HG03575 (cell line): ENCODE measurements around the gene SFTA2.

Experiments used
- ATAC-seq: cut with Tn5 transposase; IDR thresholded peaks from one replicate; pipeline ENCODE4 v1.9.1; 2021; ENCODE audit not compliant: unreplicated experiment, insufficient number of reproducible peaks, low FRiP score; ENCODE audit errors: extremely low read depth

Gene SFTA2

DNA sequence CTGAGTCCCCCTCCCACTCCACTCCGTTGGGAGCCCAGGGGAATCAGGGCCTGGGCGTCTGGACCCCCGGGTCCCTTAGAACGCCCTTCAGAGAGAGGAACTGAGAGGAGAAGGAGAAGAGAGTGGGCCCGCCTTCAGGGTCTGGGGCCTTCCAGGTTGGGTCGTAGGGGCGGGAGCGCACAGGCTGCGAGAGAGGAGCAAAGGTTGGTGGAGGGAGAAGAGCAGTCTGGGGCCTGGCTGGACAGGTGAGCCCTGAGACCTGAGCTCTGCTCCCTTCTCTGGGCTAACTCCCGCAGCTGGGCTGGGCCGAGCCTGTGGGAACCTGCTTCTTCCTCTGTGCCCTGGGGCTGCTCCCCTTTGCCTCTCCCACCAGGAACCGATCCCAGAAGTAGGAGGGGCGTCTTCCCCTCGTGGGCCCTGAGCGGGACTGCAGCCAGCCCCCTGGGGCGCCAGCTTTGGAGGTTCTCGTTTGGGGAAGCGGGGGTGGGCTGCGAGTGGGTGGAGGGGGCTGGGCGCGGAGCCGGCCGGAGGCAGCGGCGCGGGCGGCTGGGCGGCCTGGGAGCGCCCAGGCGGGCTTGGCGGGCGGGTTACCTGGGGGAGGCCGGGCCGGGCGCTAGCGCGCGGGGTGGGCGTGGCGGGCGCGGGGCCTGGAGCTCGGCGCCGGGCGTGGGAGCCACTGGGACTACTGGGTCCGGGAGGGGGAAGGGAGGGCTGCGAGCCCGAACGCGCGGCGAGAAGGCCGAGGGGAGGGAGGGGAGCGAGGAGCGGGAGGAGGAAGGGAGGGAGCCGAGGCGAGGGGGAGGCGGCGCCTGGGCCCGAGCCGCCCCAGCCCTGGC is 48.1 kb downstream of the SFTA2 start, which contains the start of gene DDR1:
TSS of gene DDR1 (plus strand) at position 835 of the 836 bp plus-strand sequence. CDS start 4,211 bp downstream, outside the sequence.
- no peak for ATAC-seq

DNA sequence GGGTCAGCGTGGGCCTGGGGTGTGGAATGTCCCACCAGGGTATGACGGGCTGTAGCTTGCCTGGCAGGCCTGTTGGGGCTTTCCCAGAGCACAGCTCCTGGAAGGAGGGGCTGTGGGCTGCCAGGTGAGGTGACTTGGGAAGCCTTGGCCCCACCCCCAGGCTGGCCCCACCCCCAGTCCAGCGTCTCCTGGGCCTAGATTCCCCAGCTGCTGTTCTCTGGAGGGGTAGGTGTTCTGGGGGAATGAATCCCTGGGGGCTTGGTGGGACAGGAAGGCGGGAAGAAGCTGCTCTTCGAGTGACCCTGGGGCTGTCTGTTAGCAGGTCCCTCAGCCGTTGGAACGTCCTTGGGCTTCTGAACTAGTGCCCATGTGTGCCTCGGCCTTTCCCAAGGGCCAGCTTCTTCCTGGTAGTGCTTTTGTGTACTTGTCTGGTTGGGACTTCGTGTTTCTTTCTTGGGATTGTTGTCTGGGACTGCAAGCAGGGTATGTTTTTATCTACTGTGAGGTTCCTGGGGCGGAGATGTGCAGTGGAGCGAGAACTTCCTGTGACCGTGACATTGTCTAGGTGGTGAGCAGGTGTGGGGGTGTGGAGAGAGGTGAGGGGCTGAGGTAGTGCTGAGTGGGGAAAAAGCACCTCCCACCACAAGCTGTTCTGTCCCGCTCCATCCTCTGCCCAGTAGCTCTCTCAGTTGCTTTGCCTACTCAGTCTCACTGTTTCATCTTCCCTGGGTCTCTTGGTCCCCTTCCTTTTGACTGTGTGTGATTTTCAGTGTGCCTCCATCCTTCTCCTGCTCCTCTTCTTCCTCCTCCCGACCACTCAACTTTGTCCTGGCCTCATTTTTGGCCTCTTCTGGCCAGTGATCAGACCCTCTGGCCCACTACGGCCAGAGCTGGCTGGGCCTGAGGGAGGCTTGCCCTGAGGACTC is 48.9 kb downstream of the SFTA2 start:
- ATAC-seq = no peak

DNA sequence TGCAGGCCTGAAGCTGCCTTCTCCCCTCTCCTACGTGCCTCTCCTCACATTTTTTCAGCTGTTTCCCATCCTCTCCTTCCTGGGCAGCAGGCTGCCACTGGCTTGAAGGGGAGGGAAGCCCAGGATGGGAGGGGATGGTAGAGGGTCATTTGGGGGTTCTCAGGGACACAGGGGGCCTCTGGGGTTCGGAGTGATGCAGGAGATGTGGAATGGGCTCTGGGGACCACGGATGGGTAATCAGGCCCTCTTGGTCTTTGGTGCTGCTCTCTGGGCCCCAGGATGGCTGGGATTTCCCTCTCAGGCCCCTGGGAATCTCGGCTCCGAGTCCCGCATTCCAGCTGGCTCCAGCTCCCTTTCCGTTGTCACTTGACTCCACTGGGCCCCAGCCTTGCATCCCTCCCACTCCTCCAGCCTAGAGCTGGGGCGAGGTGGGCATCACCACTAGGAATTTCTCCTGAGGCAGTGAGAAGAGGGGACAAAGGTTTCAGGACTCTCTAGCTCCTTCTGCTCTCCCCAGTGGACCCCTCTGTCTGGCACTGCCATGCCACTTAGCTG is 49.7 kb downstream of the SFTA2 start:
- ATAC-seq = no peak

DNA sequence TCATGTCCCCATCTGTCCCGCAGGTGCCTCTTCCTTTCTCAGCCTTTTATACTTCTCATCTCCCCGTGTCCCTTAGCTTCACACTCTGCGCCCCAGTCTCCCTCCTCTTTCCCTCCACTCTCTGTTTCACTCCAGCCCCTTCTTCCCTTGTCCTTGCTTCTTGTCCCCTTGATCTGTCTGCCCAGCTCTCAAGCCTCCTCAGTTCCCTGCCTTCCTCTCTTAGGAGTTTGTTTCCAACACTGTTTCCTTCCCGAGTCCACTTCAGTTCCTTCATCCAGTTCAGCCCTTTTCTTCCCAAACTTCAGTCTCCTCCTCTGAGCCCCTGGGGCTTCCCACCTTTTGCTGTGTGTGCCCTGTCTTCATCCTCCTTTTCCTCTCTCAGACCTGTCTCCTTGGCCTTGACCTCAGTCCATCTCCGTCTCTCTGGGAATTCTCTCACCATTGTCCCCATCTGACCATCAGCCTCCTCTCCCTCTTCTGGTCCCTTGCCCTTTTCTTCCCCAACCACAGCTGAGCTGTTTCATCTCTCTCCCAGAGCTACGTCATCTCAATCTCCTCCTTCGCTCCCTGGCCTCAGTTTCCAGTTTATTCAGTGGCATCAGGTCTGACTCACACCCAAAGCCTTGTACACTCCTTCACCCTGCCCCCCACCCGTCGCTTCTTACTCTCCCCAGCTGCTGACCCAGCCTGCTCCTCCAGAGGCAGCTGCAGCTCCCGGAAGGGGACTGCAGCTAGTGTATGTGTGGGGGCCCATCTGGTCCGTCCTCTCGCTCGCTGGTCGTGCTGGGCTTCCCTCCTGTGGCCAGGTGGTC is 50.4 kb downstream of the SFTA2 start:
- ATAC-seq = no peak
